ENCODE measurements around the gene PRKCB. TPM values are rescaled to one million over a fixed set of nuclear protein-coding genes. Genes with fewer than 3 reads are reported as not detected.

PRKCB gene
- total and polyA plus RNA-seq, 7 donors: 0.13 to 1.5 (median 0.83) TPM

DNA sequence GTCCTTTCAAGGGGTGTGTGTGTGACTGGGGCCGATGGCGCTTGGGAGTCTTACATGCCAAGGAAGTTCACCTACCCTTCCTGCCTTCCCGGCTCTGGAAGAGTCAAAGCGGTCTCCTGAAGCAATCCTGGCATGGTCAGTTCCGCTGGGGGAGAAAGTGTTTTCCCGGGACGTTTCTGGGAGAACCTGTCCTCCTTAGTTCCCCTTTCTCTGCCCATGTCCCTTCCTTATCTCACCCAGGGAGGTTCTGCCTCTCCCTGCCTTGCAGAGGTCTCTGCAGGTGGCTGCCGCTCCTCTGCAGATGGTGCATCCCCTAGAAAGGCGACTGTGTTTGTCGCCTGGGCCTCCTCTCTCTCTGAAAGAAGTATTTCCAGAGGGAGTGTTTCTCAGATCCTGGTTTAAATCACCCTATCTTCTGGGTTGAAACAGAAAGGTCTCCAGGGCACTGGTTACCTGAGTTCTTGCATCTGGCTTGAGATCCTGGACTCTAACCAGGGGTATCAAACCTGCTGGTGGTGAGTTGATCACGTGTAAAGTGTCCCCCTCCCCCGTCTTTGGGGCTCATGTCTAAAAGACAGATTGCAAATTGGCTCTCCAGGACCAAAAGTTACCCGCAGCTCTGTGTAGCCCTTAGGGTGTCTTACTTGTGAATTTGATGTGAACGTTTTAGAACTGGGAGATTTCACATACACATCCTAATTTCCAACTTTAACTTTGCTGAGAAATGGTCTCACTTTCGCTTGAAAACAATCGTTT is 1.9 kb downstream of the PRKCB start:
- WGBS, 3 donors: 41 to 46% (median 43%) methylated on average over 15 to 16 of the region's 16 CpGs

DNA sequence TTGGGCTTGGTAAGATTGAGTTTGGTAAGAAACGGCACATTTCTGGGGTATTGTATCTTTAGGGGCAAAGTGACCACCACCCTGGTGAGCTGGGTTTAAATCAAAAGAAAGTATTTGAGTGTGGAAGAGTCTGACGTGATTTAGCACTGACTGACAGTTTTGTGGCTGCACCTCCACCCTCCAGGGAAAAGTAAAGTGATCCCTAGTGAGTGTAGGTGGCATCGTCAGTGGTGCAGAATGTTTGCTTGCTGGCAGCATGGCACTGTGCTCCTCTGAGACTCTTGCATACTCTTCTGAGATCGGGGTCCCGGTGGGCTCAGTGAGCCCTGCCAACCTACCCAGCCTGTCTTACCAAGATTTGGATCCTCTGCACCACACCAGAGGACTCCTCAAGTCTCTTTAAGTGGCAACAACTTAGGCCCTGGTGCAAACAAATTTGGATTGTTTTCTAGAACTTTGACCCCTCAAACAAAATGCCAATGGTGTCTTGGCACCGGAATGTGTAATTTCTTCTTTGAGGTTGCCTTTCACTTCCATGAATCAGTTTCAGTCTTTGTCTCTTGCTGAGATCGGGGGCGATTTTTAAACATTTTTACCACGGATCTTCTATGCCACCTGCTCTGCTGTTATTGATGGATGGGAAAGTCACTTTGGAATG is 2.8 kb downstream of the PRKCB start:
- TF ChIP-seq CTCF (IDR thresholded peaks at IDR 0.05): no peak
- WGBS, 3 donors: 40 to 51% (median 49%) methylated on average over 9 of the region's 9 CpGs

More for the DNA sequence above, 1.9 kb downstream of the PRKCB start:
- no peak for ATAC-seq
- TF ChIP-seq CTCF (IDR thresholded peaks at IDR 0.05): no peak
- intact Hi-C loops (cut with DNase I): no loop called here
- Histone ChIP-seq H3K27ac (no peak overlapping the region), H3K36me3 (ENCODE audit: insufficient read depth in 1 of 2, low read depth in 1 of 2) (no peaks in the 10 kb centered on the region), H3K27me3 (ENCODE audit: insufficient read depth in 3 of 3, low read length in 2 of 3) (peaks cover 2 to 42% (median 9%) of the 10 kb centered on the region in 3 donors), H3K4me1 (no peaks in the 10 kb centered on the region), H3K9me3 (no peaks in the 10 kb centered on the region), H3K4me3 (peak overlapping the region; percentile 56)
- no peak for DNase-seq

GRCh38 chr16:23840310-23840709 is 4.5 kb downstream of the PRKCB start:
- Histone ChIP-seq H3K36me3 (ENCODE audit: insufficient read depth in 1 of 2, low read depth in 1 of 2) (no peaks in the 10 kb centered on the region), H3K9me3 (no peaks in the 10 kb centered on the region), H3K27ac (no peak overlapping the region), H3K4me3 (no peak overlapping the region), H3K27me3 (ENCODE audit: insufficient read depth in 3 of 3, low read length in 2 of 3) (peaks cover 2 to 28% (median 4%) of the 10 kb centered on the region in 3 donors), H3K4me1 (no peaks in the 10 kb centered on the region)
- no peak for DNase-seq
- WGBS, 3 donors: 52 to 69% (median 68%) methylated on average over 3 of the region's 3 CpGs
- TF ChIP-seq CTCF (IDR thresholded peaks at IDR 0.05): no peak
- ATAC-seq: no peak
- intact Hi-C loops (cut with DNase I): no loop called here

More for the DNA sequence above, 2.8 kb downstream of the PRKCB start:
- Histone ChIP-seq H3K36me3 (ENCODE audit: insufficient read depth in 1 of 2, low read depth in 1 of 2) (no peaks in the 10 kb centered on the region), H3K4me1 (no peaks in the 10 kb centered on the region), H3K27me3 (ENCODE audit: insufficient read depth in 3 of 3, low read length in 2 of 3) (peaks cover 2 to 42% (median 7%) of the 10 kb centered on the region in 3 donors), H3K27ac (no peak overlapping the region), H3K4me3 (no peak overlapping the region), H3K9me3 (no peaks in the 10 kb centered on the region)
- ATAC-seq (no peak), DNase-seq (no peak)
- intact Hi-C loops (cut with DNase I): no loop called here

GRCh38 chr16:23842137-23842600 is 6.4 kb downstream of the PRKCB start:
- no peak for TF ChIP-seq CTCF (IDR thresholded peaks at IDR 0.05)
- Histone ChIP-seq H3K4me1 (no peaks in the 10 kb centered on the region), H3K27me3 (ENCODE audit: insufficient read depth in 3 of 3, low read length in 2 of 3) (peaks cover 0 to 11% (median under 1%) of the 10 kb centered on the region in 3 donors), H3K27ac (no peak overlapping the region), H3K9me3 (no peaks in the 10 kb centered on the region), H3K4me3 (no peak overlapping the region), H3K36me3 (ENCODE audit: insufficient read depth in 1 of 2, low read depth in 1 of 2) (no peaks in the 10 kb centered on the region)
- no peak for ATAC-seq
- no peak for DNase-seq
- intact Hi-C loops (cut with DNase I): no loop called here
- 85 to 90% (median 90%) methylated on average over 3 of the region's 3 CpGs for WGBS, 3 donors
